H9 (cell line): ENCODE measurements around the gene FBH1. TPM values are rescaled to one million over a fixed set of nuclear protein-coding genes. Genes with fewer than 3 reads are reported as not detected.

ENCODE experiments used
- DNase-seq: peaks from one replicate; pipeline ENCODE4 v3.0.0-alpha.2; 2017
- H2AFZ ChIP-seq: one replicate; pipeline ENCODE4 v1.6.1; 2013; ENCODE audit warnings: mild to moderate bottlenecking, low read length, control low read depth, moderate library complexity
- H2AK5ac ChIP-seq: 2 replicates; pipeline ENCODE4 v1.6.1; 2013; ENCODE audit warnings: low read length, control low read depth, mixed read lengths; ENCODE audit not compliant: insufficient read length
- H2BK120ac ChIP-seq: one replicate; pipeline ENCODE4 v1.6.1; 2013; ENCODE audit warnings: low read depth, mild to moderate bottlenecking, low read length, control low read depth, inconsistent platforms; ENCODE audit not compliant: poor library complexity, severe bottlenecking
- H2BK12ac ChIP-seq: 2 replicates; pipeline ENCODE4 v1.6.1; 2013; ENCODE audit warnings: low read length, control low read depth, mixed read lengths, low read depth; ENCODE audit not compliant: insufficient read length
- H2BK15ac ChIP-seq: 2 replicates; pipeline ENCODE4 v1.6.1; 2013; ENCODE audit warnings: low read depth, low read length, control low read depth
- H2BK20ac ChIP-seq: one replicate; pipeline ENCODE4 v1.6.1; 2013; ENCODE audit warnings: low read depth, mild to moderate bottlenecking, low read length, control low read depth, inconsistent platforms; ENCODE audit not compliant: poor library complexity, severe bottlenecking
- H2BK5ac ChIP-seq: 2 replicates; pipeline ENCODE4 v1.6.1; 2013; ENCODE audit warnings: low read length, control low read depth, mixed read lengths; ENCODE audit not compliant: insufficient read length
- H3K14ac ChIP-seq: 2 replicates; pipeline ENCODE4 v1.6.1; 2013; ENCODE audit warnings: low read length, control low read depth; ENCODE audit not compliant: insufficient read depth
- H3K18ac ChIP-seq: 2 replicates; pipeline ENCODE4 v1.6.1; 2013; ENCODE audit warnings: low read depth, mild to moderate bottlenecking, mixed read lengths, low read length, control low read depth; ENCODE audit not compliant: insufficient read length
- H3K23ac ChIP-seq: 2 replicates; pipeline ENCODE4 v1.6.1; 2013; ENCODE audit warnings: low read length, control low read depth, mixed read lengths, low read depth; ENCODE audit not compliant: insufficient read length
- H3K23me2 ChIP-seq: 2 replicates; pipeline ENCODE4 v1.6.1; 2013; ENCODE audit warnings: low read depth, mild to moderate bottlenecking, mixed read lengths, low read length, control low read depth; ENCODE audit not compliant: insufficient read length, poor library complexity, severe bottlenecking
- H3K27ac ChIP-seq: 2 replicates; pipeline ENCODE4 v1.5.1; 2013; ENCODE audit warnings: low read length, control low read depth, mixed read lengths, low read depth; ENCODE audit not compliant: insufficient read length
- H3K27me3 ChIP-seq: 2 replicates; pipeline ENCODE4 v1.6.1; 2013; ENCODE audit warnings: low read length, control low read depth, inconsistent platforms; ENCODE audit not compliant: insufficient read depth
- H3K4ac ChIP-seq: 2 replicates; pipeline ENCODE4 v1.6.1; 2013; ENCODE audit warnings: low read depth, mild to moderate bottlenecking, control low read depth, inconsistent platforms, low read length, moderate library complexity
- H3K4me1 ChIP-seq: 2 replicates; pipeline ENCODE4 v1.6.1; 2013; ENCODE audit warnings: low read length, control low read depth, inconsistent platforms; ENCODE audit not compliant: insufficient read depth
- H3K4me2 ChIP-seq: 2 replicates; pipeline ENCODE4 v1.6.1; 2013; ENCODE audit warnings: low read length, control low read depth, mixed read lengths; ENCODE audit not compliant: insufficient read length, insufficient read depth
- H3K56ac ChIP-seq: 2 replicates; pipeline ENCODE4 v1.6.1; 2013; ENCODE audit warnings: low read depth, mild to moderate bottlenecking, mixed read lengths, low read length, control low read depth; ENCODE audit not compliant: insufficient read length
- H3K79me1 ChIP-seq: 2 replicates; pipeline ENCODE4 v1.6.1; 2013; ENCODE audit warnings: low read depth, mild to moderate bottlenecking, moderate library complexity, low read length, control low read depth, inconsistent platforms; ENCODE audit not compliant: insufficient read depth, poor library complexity, severe bottlenecking
- H3K79me2 ChIP-seq: 2 replicates; pipeline ENCODE4 v1.6.1; 2013; ENCODE audit warnings: low read length, control low read depth, inconsistent platforms; ENCODE audit not compliant: insufficient read depth
- H3K9ac ChIP-seq: 2 replicates; pipeline ENCODE4 v1.6.1; 2013; ENCODE audit warnings: low read length, control low read depth, mixed read lengths; ENCODE audit not compliant: insufficient read length; ENCODE audit errors: extremely low read depth
- H3K9me3 ChIP-seq: one replicate; pipeline ENCODE4 v1.6.1; 2013; ENCODE audit warnings: low read depth, low read length, inconsistent platforms; ENCODE audit not compliant: control insufficient read depth
- H3T11ph ChIP-seq: one replicate; pipeline ENCODE4 v1.6.1; 2013; ENCODE audit warnings: mild to moderate bottlenecking, low read length, control low read depth, inconsistent platforms
- H4K20me1 ChIP-seq: one replicate; pipeline ENCODE4 v1.6.1; 2013; ENCODE audit not compliant: control insufficient read depth, insufficient read length, insufficient read depth
- H4K5ac ChIP-seq: 2 replicates; pipeline ENCODE4 v1.6.1; 2013; ENCODE audit warnings: low read depth, mild to moderate bottlenecking, mixed read lengths, low read length, control low read depth; ENCODE audit not compliant: insufficient read length
- H4K8ac ChIP-seq: replicated peaks from 2 replicates; pipeline ENCODE4 v1.6.1; 2013; ENCODE audit warnings: low read length, control low read depth, mixed read lengths, low read depth; ENCODE audit not compliant: insufficient read length
- H4K91ac ChIP-seq: 2 replicates; pipeline ENCODE4 v1.6.1; 2013; ENCODE audit warnings: low read depth, mild to moderate bottlenecking, moderate library complexity, mixed read lengths, low read length, control low read depth; ENCODE audit not compliant: insufficient read length
- H3K27ac Mint-ChIP-seq, 3 experiments: 2 replicates in 2 of 3; 3 replicates in 1 of 3; pipeline ENCODE4 v1.8.0; 2020 to 2021; ENCODE audit warnings: mixed read lengths in 3 of 3, mild to moderate bottlenecking in 1 of 3, moderate library complexity in 1 of 3
- H3K27me3 Mint-ChIP-seq: 2 replicates; pipeline ENCODE4 v1.8.0; 2021; ENCODE audit warnings: low read depth, mild to moderate bottlenecking, moderate library complexity, mixed read lengths
- H3K36me3 Mint-ChIP-seq, 3 experiments: 2 replicates in 2 of 3; 3 replicates in 1 of 3; pipeline ENCODE4 v1.8.0; 2020 to 2021; ENCODE audit warnings: low read depth in 3 of 3, mixed read lengths in 3 of 3; ENCODE audit not compliant: insufficient read depth in 1 of 3
- H3K4me1 Mint-ChIP-seq, 2 experiments: 2 replicates each; pipeline ENCODE4 v1.8.0; 2020; ENCODE audit warnings: mixed read lengths in 2 of 2
- H3K4me3 Mint-ChIP-seq, 2 experiments: 2 replicates in 1 of 2; 3 replicates in 1 of 2; pipeline ENCODE4 v1.8.0; 2020 to 2021; ENCODE audit warnings: mild to moderate bottlenecking in 2 of 2, mixed read lengths in 2 of 2, moderate library complexity in 1 of 2
- H3K9me3 Mint-ChIP-seq, 2 experiments: 2 replicates in 1 of 2; 3 replicates in 1 of 2; pipeline ENCODE4 v1.8.0; 2020; ENCODE audit warnings: mild to moderate bottlenecking in 2 of 2, mixed read lengths in 2 of 2, moderate library complexity in 1 of 2
- WGBS: extraction: QIAGEN DNeasy Blood & Tissue Kit; methylation state at CpG from one replicate; pipeline ENCODE4 v1.1.7; 2013; ENCODE audit warnings: missing lambda C conversion rate, low lambda C conversion rate, mixed read lengths; ENCODE audit not compliant: insufficient read length; ENCODE audit errors: extremely low coverage; 5-methylcytosine and 5-hydroxymethylcytosine counted together
- total RNA-seq: library from RNA; stranded (reverse); gene quantifications from 2 replicates; pipeline ENCODE4 v1.2.1, GENCODE V29; 2021
- TF ChIP-seq, protein P1 (sequence below): fragments of 200-600 bp; sonication (generic); conservative IDR thresholded peaks from 3 replicates; pipeline ENCODE4 v1.8.0; 2021; ENCODE audit warnings: antibody characterized with exemption, mild to moderate bottlenecking

The FBH1 gene
- total RNA-seq, 1 experiment from 2014 or later, result 52.2 TPM

DNA sequence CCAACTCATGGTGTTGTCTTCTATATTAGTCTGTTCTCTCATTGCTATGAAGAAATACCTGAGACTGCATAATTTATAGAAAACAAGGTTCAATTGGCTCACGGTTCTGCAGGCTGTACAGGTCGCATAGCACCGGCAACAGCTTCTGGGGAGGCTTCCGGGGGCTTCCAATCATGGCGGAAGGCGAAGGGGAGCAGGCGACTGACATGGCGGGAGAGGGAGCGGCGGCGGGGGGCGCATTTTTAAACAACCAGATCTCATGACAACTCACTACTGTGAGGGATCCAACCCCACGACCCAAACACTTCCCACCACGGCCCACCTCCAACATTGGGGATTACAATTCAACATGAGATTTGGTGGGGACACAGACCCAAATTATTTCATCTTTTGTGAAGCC, 48.1 kb upstream of the FBH1 start:
- Mint-ChIP-seq H3K27me3 (peaks cover 2% of the 10 kb centered on the region), H3K4me3 (no peak overlapping the region), H3K36me3 (no peaks in the 10 kb centered on the region), H3K4me1 (peaks cover 10 to 11% of the 10 kb centered on the region in 2 experiments; a peak in 3 of 4 replicates), H3K27ac (no peak overlapping the region), H3K9me3 (no peaks in the 10 kb centered on the region)
- Histone ChIP-seq H4K8ac (no peak overlapping the region), H3K79me1 (no peaks in the 10 kb centered on the region), H2BK12ac (no peak overlapping the region), H3K27me3 (no peaks in the 10 kb centered on the region), H4K91ac (no peak overlapping the region), H3K56ac (no peak overlapping the region), H2BK20ac (no peak overlapping the region), H3K9ac (no peak overlapping the region), H2AK5ac (no peak overlapping the region), H3K14ac (no peak overlapping the region), H4K20me1 (no peaks in the 10 kb centered on the region), H3K23me2 (no peaks in the 10 kb centered on the region), H2AFZ (no peak overlapping the region), H3K4me1 (no peaks in the 10 kb centered on the region), H3K27ac (no peak overlapping the region), H3K79me2 (no peaks in the 10 kb centered on the region), H3K18ac (no peak overlapping the region), H2BK15ac (no peak overlapping the region), H2BK5ac (no peak overlapping the region), H3K4me2 (no peak overlapping the region), H3K23ac (no peak overlapping the region), H3T11ph (no peak overlapping the region), H2BK120ac (no peak overlapping the region), H3K9me3 (no peaks in the 10 kb centered on the region), H3K4ac (no peak overlapping the region), H4K5ac (no peak overlapping the region)
- DNase-seq, result no peak
- TF ChIP-seq, protein P1, sequence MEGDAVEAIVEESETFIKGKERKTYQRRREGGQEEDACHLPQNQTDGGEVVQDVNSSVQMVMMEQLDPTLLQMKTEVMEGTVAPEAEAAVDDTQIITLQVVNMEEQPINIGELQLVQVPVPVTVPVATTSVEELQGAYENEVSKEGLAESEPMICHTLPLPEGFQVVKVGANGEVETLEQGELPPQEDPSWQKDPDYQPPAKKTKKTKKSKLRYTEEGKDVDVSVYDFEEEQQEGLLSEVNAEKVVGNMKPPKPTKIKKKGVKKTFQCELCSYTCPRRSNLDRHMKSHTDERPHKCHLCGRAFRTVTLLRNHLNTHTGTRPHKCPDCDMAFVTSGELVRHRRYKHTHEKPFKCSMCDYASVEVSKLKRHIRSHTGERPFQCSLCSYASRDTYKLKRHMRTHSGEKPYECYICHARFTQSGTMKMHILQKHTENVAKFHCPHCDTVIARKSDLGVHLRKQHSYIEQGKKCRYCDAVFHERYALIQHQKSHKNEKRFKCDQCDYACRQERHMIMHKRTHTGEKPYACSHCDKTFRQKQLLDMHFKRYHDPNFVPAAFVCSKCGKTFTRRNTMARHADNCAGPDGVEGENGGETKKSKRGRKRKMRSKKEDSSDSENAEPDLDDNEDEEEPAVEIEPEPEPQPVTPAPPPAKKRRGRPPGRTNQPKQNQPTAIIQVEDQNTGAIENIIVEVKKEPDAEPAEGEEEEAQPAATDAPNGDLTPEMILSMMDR, result no peak
- no CpG with 5 or more reads among the region's 14 CpGs for WGBS
